H1 (cell line): ENCODE results near the gene RELA. TPM values are rescaled to one million over a fixed set of nuclear protein-coding genes. Genes with fewer than 3 reads are reported as not detected.

Source experiments
- CTCF ChIA-PET: fragments of 300-600 bp; sonication (Branson Sonifier 250); formaldehyde crosslinking; loops from one replicate; lab custom pipeline; 2021; ENCODE audit not compliant: partially characterized antibody; lab: Charles Lee
- POLR2A ChIA-PET: fragments of 300-600 bp; sonication (Branson Sonifier 250); formaldehyde crosslinking; loops from one replicate; lab custom pipeline; 2021; ENCODE audit warnings: inconsistent platforms; ENCODE audit not compliant: partially characterized antibody; lab: Charles Lee
- DNase-seq, 2 experiments: peaks; one replicate each; pipeline versions ENCODE4 v3.0.0 to v3.0.0-alpha.2; 2010 to 2022; ENCODE audit warnings: low spot score in 2 of 2, low read depth in 1 of 2, mixed read lengths in 1 of 2
- FAIRE-seq: peaks from 2 replicates; lab custom pipeline; 2011; peaks lifted over from hg19 to GRCh38; lab: Jason Lieb, UNC
- H2AFZ ChIP-seq: 2 replicates; pipeline ENCODE4 v1.8.1; 2012; ENCODE audit warnings: low read length, inconsistent platforms
- H2AK5ac ChIP-seq: 2 replicates; pipeline ENCODE4 v1.6.1; 2013; ENCODE audit warnings: low read depth, low read length
- H2BK120ac ChIP-seq: replicated peaks from 2 replicates; pipeline ENCODE3; 2013; ENCODE audit warnings: low read depth, low read length, inconsistent platforms
- H2BK12ac ChIP-seq: 2 replicates; pipeline ENCODE4 v1.6.1; 2013; ENCODE audit warnings: low read depth, low read length
- H2BK15ac ChIP-seq: 2 replicates; pipeline ENCODE4 v1.6.1; 2013; ENCODE audit warnings: low read length
- H2BK20ac ChIP-seq: 2 replicates; pipeline ENCODE4 v1.6.1; 2013; ENCODE audit warnings: low read length
- H2BK5ac ChIP-seq: 2 replicates; pipeline ENCODE4 v1.6.1; 2013; ENCODE audit warnings: low read depth, low read length
- H3K14ac ChIP-seq: 2 replicates; pipeline ENCODE4 v1.6.1; 2013; ENCODE audit warnings: inconsistent platforms; ENCODE audit not compliant: insufficient read length
- H3K18ac ChIP-seq: 2 replicates; pipeline ENCODE4 v1.6.1; 2013; ENCODE audit warnings: low read length; ENCODE audit errors: extremely low read depth
- H3K23ac ChIP-seq: 2 replicates; pipeline ENCODE4 v1.6.1; 2013; ENCODE audit warnings: inconsistent platforms; ENCODE audit not compliant: insufficient read length
- H3K23me2 ChIP-seq: 2 replicates; pipeline ENCODE4 v1.6.1; 2013; ENCODE audit warnings: low read depth, low read length
- H3K27ac ChIP-seq: 2 replicates; pipeline ENCODE4 v1.6.1; 2011; ENCODE audit warnings: low read depth, low read length, inconsistent platforms
- H3K27me3 ChIP-seq, 4 experiments: replicated peaks in 1 of 4; 1 replicate in 1 of 4; 2 replicates in 3 of 4; pipeline versions ENCODE4 v1.6.1 to v1.8.1; 2011 to 2013; ENCODE audit warnings: low read length in 3 of 4, mild to moderate bottlenecking in 3 of 4, inconsistent platforms in 2 of 4, mixed read lengths in 2 of 4, moderate library complexity in 1 of 4; ENCODE audit not compliant: control insufficient read depth in 3 of 4, insufficient read depth in 3 of 4; ENCODE audit errors: extremely low read depth in 1 of 4
- H3K36me3 ChIP-seq, 4 experiments: 2 replicates each; pipeline versions ENCODE4 v1.6.1 to v1.8.1; 2011 to 2013; ENCODE audit warnings: mild to moderate bottlenecking in 4 of 4, low read length in 3 of 4, moderate library complexity in 2 of 4, control low read depth in 1 of 4, inconsistent platforms in 1 of 4; ENCODE audit not compliant: insufficient read depth in 4 of 4, control insufficient read depth in 2 of 4
- H3K4ac ChIP-seq: replicated peaks from 2 replicates; pipeline ENCODE3; 2013; ENCODE audit warnings: low read length, low read depth, mixed read lengths, inconsistent platforms; ENCODE audit not compliant: insufficient read length
- H3K4me1 ChIP-seq, 4 experiments: replicated peaks in 1 of 4; 1 replicate in 1 of 4; 2 replicates in 3 of 4; pipeline versions ENCODE4 v1.6.1 to v1.8.1; 2011 to 2013; ENCODE audit warnings: low read length in 3 of 4, inconsistent platforms in 2 of 4, mixed read lengths in 1 of 4; ENCODE audit not compliant: insufficient read depth in 4 of 4, control insufficient read depth in 3 of 4
- H3K4me2 ChIP-seq, 2 experiments: 2 replicates each; pipeline versions ENCODE4 v1.6.1 to v1.8.1; 2011 to 2013; ENCODE audit warnings: low read depth in 2 of 2, low read length in 2 of 2, control low read depth in 1 of 2, inconsistent platforms in 1 of 2, mild to moderate bottlenecking in 1 of 2; ENCODE audit not compliant: insufficient read depth in 1 of 2
- H3K4me3 ChIP-seq, 4 experiments: fragments of 200-600, 300-600 bp in 1 of 4; sonication (generic), shearing (Covaris generic), sonication (Bioruptor Twin) in 1 of 4; 2 replicates each; pipeline versions ENCODE4 v1.5.1 to v1.8.1; 2011 to 2016; ENCODE audit warnings: low read length in 4 of 4, low read depth in 3 of 4, control low read depth in 2 of 4, inconsistent platforms in 2 of 4, mild to moderate bottlenecking in 2 of 4, mixed read lengths in 1 of 4, moderate library complexity in 1 of 4; ENCODE audit not compliant: insufficient read depth in 2 of 4; ENCODE audit errors: extremely low read depth in 1 of 4
- H3K56ac ChIP-seq: replicated peaks from 2 replicates; pipeline ENCODE3; 2013; ENCODE audit warnings: low read depth, mild to moderate bottlenecking, mixed read lengths, low read length, inconsistent platforms; ENCODE audit not compliant: insufficient read length
- H3K79me1 ChIP-seq: 2 replicates; pipeline ENCODE4 v1.6.1; 2013; ENCODE audit warnings: low read depth, low read length, control low read depth
- H3K79me2 ChIP-seq, 2 experiments: 2 replicates each; pipeline versions ENCODE4 v1.6.1 to v1.8.1; 2012 to 2013; ENCODE audit warnings: low read length in 2 of 2, mild to moderate bottlenecking in 2 of 2, inconsistent platforms in 1 of 2; ENCODE audit not compliant: insufficient read depth in 2 of 2, control insufficient read depth in 1 of 2
- H3K9ac ChIP-seq, 4 experiments: replicated peaks in 1 of 4; 1 replicate in 1 of 4; 2 replicates in 3 of 4; pipeline versions ENCODE4 v1.6.1 to v1.8.1; 2011 to 2013; ENCODE audit warnings: low read depth in 3 of 4, low read length in 3 of 4, control low read depth in 2 of 4, mild to moderate bottlenecking in 2 of 4, moderate library complexity in 2 of 4, inconsistent platforms in 1 of 4; ENCODE audit errors: extremely low read depth in 1 of 4
- H3K9me3 ChIP-seq, 2 experiments: 2 replicates each; pipeline versions ENCODE4 v1.6.1 to v1.8.1; 2012 to 2013; ENCODE audit warnings: mild to moderate bottlenecking in 2 of 2, moderate library complexity in 2 of 2, control low read depth in 1 of 2, inconsistent platforms in 1 of 2, low read depth in 1 of 2, low read length in 1 of 2, mixed read lengths in 1 of 2; ENCODE audit not compliant: insufficient read depth in 2 of 2
- H4K20me1 ChIP-seq, 2 experiments: replicated peaks in 1 of 2; 2 replicates each; pipeline versions ENCODE3 to v1.8.1; 2011 to 2013; ENCODE audit warnings: inconsistent platforms in 2 of 2, low read length in 2 of 2, mild to moderate bottlenecking in 1 of 2; ENCODE audit not compliant: insufficient read depth in 2 of 2, control insufficient read depth in 1 of 2
- H4K5ac ChIP-seq: 2 replicates; pipeline ENCODE4 v1.6.1; 2013; ENCODE audit warnings: low read length, low read depth, mixed read lengths, inconsistent platforms; ENCODE audit not compliant: insufficient read length
- H4K8ac ChIP-seq: 2 replicates; pipeline ENCODE4 v1.8.0; 2013; ENCODE audit warnings: mild to moderate bottlenecking, moderate library complexity, low read length, inconsistent platforms; ENCODE audit not compliant: insufficient read depth; ENCODE audit errors: extremely low read depth
- H4K91ac ChIP-seq: replicated peaks from 2 replicates; pipeline ENCODE3; 2013; ENCODE audit warnings: low read length, mixed read lengths, inconsistent platforms; ENCODE audit not compliant: insufficient read length
- ATF2 ChIP-seq: IDR thresholded peaks from 2 replicates; pipeline ENCODE4 v1.6.1; 2012; ENCODE audit warnings: low read length, inconsistent platforms
- KDM5A ChIP-seq: fragments of 200-600 bp; IDR thresholded peaks from 2 replicates; pipeline ENCODE4 v1.7.1; 2012; ENCODE audit warnings: mild to moderate bottlenecking, low read length, inconsistent platforms, mixed read lengths
- SAP30 ChIP-seq: fragments of 300-600 bp; sonication (generic); IDR thresholded peaks from 2 replicates; pipeline ENCODE4 v1.7.1; 2012; ENCODE audit warnings: low read length, moderate library complexity, mild to moderate bottlenecking, inconsistent platforms; ENCODE audit not compliant: insufficient read depth, insufficient replicate concordance
- SIN3A ChIP-seq, 2 experiments: IDR thresholded peaks in 1 of 2; conservative IDR thresholded peaks in 1 of 2; 2 replicates each; pipeline ENCODE4 v1.6.1; 2011 to 2012; ENCODE audit warnings: low read length in 2 of 2, improper control_type of control experiment in 1 of 2, low read depth in 1 of 2, mild to moderate bottlenecking in 1 of 2
- WGBS, 2 experiments: shearing (Covaris generic) in 1 of 2; methylation state at CpG; one replicate each; pipeline versions ENCODE4 v1.1.6 to v1.1.7; 2013 to 2015; ENCODE audit warnings: low lambda C conversion rate in 2 of 2, mixed read lengths in 2 of 2, inconsistent platforms in 1 of 2, low coverage in 1 of 2, missing lambda C conversion rate in 1 of 2; ENCODE audit not compliant: insufficient replicate concordance in 2 of 2, insufficient coverage in 1 of 2, insufficient read length in 1 of 2; ENCODE audit errors: extremely low coverage in 1 of 2, missing lambda C conversion rate in 1 of 2; 5-methylcytosine and 5-hydroxymethylcytosine counted together
- polyA plus RNA-seq, 7 experiments: library from polyadenylated mRNA; depleted of rRNA in 3 of 7; stranded (reverse) in 5 of 7; unstranded in 2 of 7; fragments of >200 nt in 5 of 7; fragments of 200-250 nt in 2 of 7; gene quantifications; 1 replicate in 5 of 7; 2 replicates in 1 of 7; 4 replicates in 1 of 7; pipeline versions ENCODE4 v1.2.1 to v1.2.3, GENCODE V29; 2011 to 2013; ENCODE audit warnings: missing spikeins in 2 of 7, mixed read lengths in 2 of 7
- total RNA-seq: library from RNA; stranded (reverse); fragmentation: NEBNext Ultra II Directional; extraction: Animal tissue kit (Norgen Biotek cat#: 25700); gene quantifications from 2 replicates; pipeline ENCODE4 v1.2.1, GENCODE V29; 2021

The RELA gene
- total and polyA plus RNA-seq, 2 of the 8 experiments (the other 6 are each of a cell fraction or from before 2014, with no cell fraction given): 21.9 to 27.5 TPM

- H3K27me3 ChIP-seq: no peaks in the 10 kb centered on the region; a peak in 1 of 7 replicates
- H3K4me2 ChIP-seq: peak overlapping the region; percentile 69 to 87; a peak in 2 of 4 replicates
- H4K91ac ChIP-seq: peak overlapping the region; percentile 18
- H2BK20ac ChIP-seq: no peak overlapping the region
- H4K20me1 ChIP-seq: peaks cover 8 to 27% of the 10 kb centered on the region in 2 experiments
- H3K18ac ChIP-seq: no peak overlapping the region
- H2BK15ac ChIP-seq: no peak overlapping the region
- no peak for DNase-seq
- H3K4ac ChIP-seq: no peak overlapping the region
- H3K9ac ChIP-seq: no peak overlapping the region
- peaks cover 11 to 27% of the 10 kb centered on the region in 2 experiments for H3K79me2 ChIP-seq
- POLR2A ChIA-PET: interaction anchor here (0.8 to 4.4 kb wide), 13 partner anchors 11 to 241 kb away, joined by 3 to 41 read pairs (median 3); partner anchors contain the start of genes FAM89B, KCNK7, NEAT1 and SIPA1
- H2BK120ac ChIP-seq: no peak overlapping the region
- no peak overlapping the region for H3K14ac ChIP-seq
- H3K9me3 ChIP-seq: no peaks in the 10 kb centered on the region
- no peak overlapping the region for H3K23ac ChIP-seq
- peaks cover 34% of the 10 kb centered on the region for H3K79me1 ChIP-seq
- H4K8ac ChIP-seq: peak overlapping the region; percentile 22; the same call in 1 of the 2 replicates
- 90% methylated on average over 7 of the region's 7 CpGs; no CpG with 5 or more reads in 1 of the 2 experiments for WGBS, 2 experiments
- H2BK5ac ChIP-seq: no peak overlapping the region
- FAIRE-seq: no peak
- H2BK12ac ChIP-seq: no peak overlapping the region
- CTCF ChIA-PET: interaction anchor here (0.6 to 3.8 kb wide), 8 partner anchors 9 to 92 kb away, joined by 3 to 30 read pairs (median 3); no protein-coding TSS in a partner anchor
- H3K36me3 ChIP-seq: peaks cover 0 to 5% (median 2%) of the 10 kb centered on the region in 4 experiments; a peak in 1 of 8 replicates
- no peak overlapping the region for H3K27ac ChIP-seq
- H4K5ac ChIP-seq: no peak overlapping the region
- peaks cover 0 to 26% (median 13%) of the 10 kb centered on the region in 4 experiments; a peak in 5 of 7 replicates for H3K4me1 ChIP-seq
- H2AFZ ChIP-seq: no peak overlapping the region
- no peak overlapping the region for H3K56ac ChIP-seq
- peaks cover 17% of the 10 kb centered on the region for H3K23me2 ChIP-seq
- peak overlapping the region in 3 of 4 experiments; percentile 4 to 88 (median 63); a peak in 1 of 8 replicates for H3K4me3 ChIP-seq
- TF ChIP-seq SIN3A (conservative IDR thresholded peaks at IDR 0.05 in 1 of 2, IDR thresholded peaks at IDR 0.05 in 1 of 2; ENCODE audit: low read depth in 1 of 2, low read length in 2 of 2): no peak
- TF ChIP-seq SAP30: no peak
- TF ChIP-seq KDM5A: no peak
- no peak for TF ChIP-seq ATF2
- H2AK5ac ChIP-seq: no peak overlapping the region
These were observed 50.0 kb downstream of the RELA start for GRCh38 chr11:65612691-65613090.
